Left ventricle myocardium inferior (tissue), 1 donor: ENCODE measurements around the gene STXBP2. TPM values are rescaled to one million over a fixed set of nuclear protein-coding genes. Genes with fewer than 3 reads are reported as not detected.

ENCODE experiments used
- DNase-seq: peaks from one replicate; pipeline ENCODE4 v3.0.0-alpha.2; 2020
- H3K27ac ChIP-seq: fragments of 200-600 bp; replicated peaks from 2 replicates; pipeline ENCODE4 v1.8.0; 2021
- H3K27me3 ChIP-seq: fragments of 200-600 bp; 2 replicates; pipeline ENCODE4 v1.8.0; 2021; ENCODE audit warnings: low read depth
- H3K36me3 ChIP-seq: fragments of 200-600 bp; 2 replicates; pipeline ENCODE4 v1.8.0; 2021
- H3K4me1 ChIP-seq: fragments of 200-600 bp; 2 replicates; pipeline ENCODE4 v1.8.0; 2021
- H3K4me3 ChIP-seq: fragments of 200-600 bp; 2 replicates; pipeline ENCODE4 v1.8.0; 2021; ENCODE audit warnings: mild to moderate bottlenecking, moderate library complexity
- H3K9me3 ChIP-seq: fragments of 200-600 bp; replicated peaks from 2 replicates; pipeline ENCODE4 v1.8.0; 2021
- intact Hi-C: fragments of 100-400 bp; cut with micrococcal nuclease; formaldehyde crosslinking; loops from one replicate; pipeline ENCODE4 v1.11.0; 2022
- total RNA-seq: library from RNA; stranded (reverse); fragmentation: NEBNext Ultra II Directional; extraction: Animal tissue kit (Norgen Biotek cat#: 25700); gene quantifications from one replicate; pipeline ENCODE4 v1.2.1, GENCODE V29; 2021
- TF ChIP-seq, protein P1 (sequence below): fragments of 200-600 bp; IDR thresholded peaks from 2 replicates; pipeline ENCODE4 v1.8.0; 2021; ENCODE audit warnings: antibody characterized with exemption, mild to moderate bottlenecking, borderline replicate concordance
- donor health status: DM: no; HTN: yes; CAD: no; lungs with severe emphysema.

Gene STXBP2
- total RNA-seq, 1 donor from 2014 or later, result 4.5 TPM

GRCh38 chr19:7663706-7664105, 26.8 kb downstream of the STXBP2 start:
- no peak overlapping the region for H3K27ac ChIP-seq
- H3K36me3 ChIP-seq, result no peaks in the 10 kb centered on the region
- intact Hi-C loops, result no loop called here
- DNase-seq, result no peak
- no peak overlapping the region for H3K4me3 ChIP-seq
- no peaks in the 10 kb centered on the region for H3K9me3 ChIP-seq
- peaks cover 84% of the 10 kb centered on the region for H3K27me3 ChIP-seq
- TF ChIP-seq, protein P1, sequence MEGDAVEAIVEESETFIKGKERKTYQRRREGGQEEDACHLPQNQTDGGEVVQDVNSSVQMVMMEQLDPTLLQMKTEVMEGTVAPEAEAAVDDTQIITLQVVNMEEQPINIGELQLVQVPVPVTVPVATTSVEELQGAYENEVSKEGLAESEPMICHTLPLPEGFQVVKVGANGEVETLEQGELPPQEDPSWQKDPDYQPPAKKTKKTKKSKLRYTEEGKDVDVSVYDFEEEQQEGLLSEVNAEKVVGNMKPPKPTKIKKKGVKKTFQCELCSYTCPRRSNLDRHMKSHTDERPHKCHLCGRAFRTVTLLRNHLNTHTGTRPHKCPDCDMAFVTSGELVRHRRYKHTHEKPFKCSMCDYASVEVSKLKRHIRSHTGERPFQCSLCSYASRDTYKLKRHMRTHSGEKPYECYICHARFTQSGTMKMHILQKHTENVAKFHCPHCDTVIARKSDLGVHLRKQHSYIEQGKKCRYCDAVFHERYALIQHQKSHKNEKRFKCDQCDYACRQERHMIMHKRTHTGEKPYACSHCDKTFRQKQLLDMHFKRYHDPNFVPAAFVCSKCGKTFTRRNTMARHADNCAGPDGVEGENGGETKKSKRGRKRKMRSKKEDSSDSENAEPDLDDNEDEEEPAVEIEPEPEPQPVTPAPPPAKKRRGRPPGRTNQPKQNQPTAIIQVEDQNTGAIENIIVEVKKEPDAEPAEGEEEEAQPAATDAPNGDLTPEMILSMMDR, result no peak
- H3K4me1 ChIP-seq, result no peaks in the 10 kb centered on the region

GRCh38 chr19:7665076-7665475, 28.2 kb downstream of the STXBP2 start:
- no peaks in the 10 kb centered on the region for H3K9me3 ChIP-seq
- intact Hi-C loops, result no loop called here
- no peak for DNase-seq
- no peaks in the 10 kb centered on the region for H3K4me1 ChIP-seq
- TF ChIP-seq, protein P1, result no peak
- no peak overlapping the region for H3K27ac ChIP-seq
- peaks cover 84% of the 10 kb centered on the region for H3K27me3 ChIP-seq
- H3K36me3 ChIP-seq, result no peaks in the 10 kb centered on the region
- H3K4me3 ChIP-seq, result no peak overlapping the region

DNA sequence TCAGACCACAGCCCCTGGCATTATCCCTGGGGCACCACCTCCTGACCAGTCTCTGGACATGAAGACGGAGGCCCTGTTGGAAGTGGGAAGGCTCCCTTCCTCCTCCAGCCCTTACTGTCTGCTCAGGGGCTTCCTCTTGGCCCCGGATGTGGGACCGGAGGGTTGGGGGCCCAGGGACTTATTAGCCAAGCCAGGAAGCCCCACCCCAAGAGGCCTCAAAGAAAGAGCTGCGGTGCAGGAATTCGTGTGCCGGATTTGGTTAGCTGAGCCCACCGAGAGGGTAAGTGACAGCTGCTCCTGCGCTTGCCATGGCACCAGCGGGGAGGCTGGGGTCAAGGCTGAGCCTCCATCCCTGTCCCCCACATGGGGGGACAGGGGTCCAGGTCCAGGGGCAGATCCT, 31.9 kb downstream of the STXBP2 start, which contains the start of gene RETN:
Gene RETN, plus strand, starts transcription at position 208 of the 400 bp plus-strand sequence. CDS start 278 bp downstream, outside the sequence.
- no peaks in the 10 kb centered on the region for H3K36me3 ChIP-seq
- TF ChIP-seq, protein P1, result no peak
- peaks cover 79% of the 10 kb centered on the region for H3K27me3 ChIP-seq
- H3K27ac ChIP-seq, result no peak within 1 kb of the TSS
- peaks cover 3% of the 10 kb centered on the region for H3K9me3 ChIP-seq
- DNase-seq, result no peak
- no peak within 1 kb of the TSS for H3K4me3 ChIP-seq
- intact Hi-C loops, result no loop called here
- H3K4me1 ChIP-seq, result no peaks in the 10 kb centered on the region

DNA sequence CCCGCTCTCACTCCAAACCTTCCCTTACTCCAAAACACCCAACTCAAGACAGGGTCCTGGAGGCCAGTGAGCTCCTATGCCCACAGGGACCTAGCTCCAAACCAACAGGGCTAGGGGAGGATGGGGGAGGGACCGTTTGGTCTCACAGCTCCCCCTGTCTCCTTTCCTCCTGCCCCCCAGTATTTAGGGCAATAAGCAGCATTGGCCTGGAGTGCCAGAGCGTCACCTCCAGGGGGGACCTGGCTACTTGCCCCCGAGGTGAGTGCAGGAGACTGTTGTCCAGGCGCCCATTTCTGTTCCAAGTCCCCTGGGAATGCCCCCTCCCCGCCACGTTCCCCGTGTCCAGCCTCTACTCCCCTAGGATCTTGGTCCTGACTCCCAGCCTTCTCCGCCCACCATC, 32.7 kb downstream of the STXBP2 start:
- DNase-seq, result no peak
- Histone ChIP-seq H3K36me3 (no peaks in the 10 kb centered on the region), H3K4me1 (no peaks in the 10 kb centered on the region), H3K27me3 (peaks cover 72% of the 10 kb centered on the region), H3K27ac (no peak overlapping the region), H3K4me3 (no peak overlapping the region), H3K9me3 (peaks cover 8% of the 10 kb centered on the region)
- TF ChIP-seq, protein P1, result no peak
- intact Hi-C loops, result no loop called here

DNA sequence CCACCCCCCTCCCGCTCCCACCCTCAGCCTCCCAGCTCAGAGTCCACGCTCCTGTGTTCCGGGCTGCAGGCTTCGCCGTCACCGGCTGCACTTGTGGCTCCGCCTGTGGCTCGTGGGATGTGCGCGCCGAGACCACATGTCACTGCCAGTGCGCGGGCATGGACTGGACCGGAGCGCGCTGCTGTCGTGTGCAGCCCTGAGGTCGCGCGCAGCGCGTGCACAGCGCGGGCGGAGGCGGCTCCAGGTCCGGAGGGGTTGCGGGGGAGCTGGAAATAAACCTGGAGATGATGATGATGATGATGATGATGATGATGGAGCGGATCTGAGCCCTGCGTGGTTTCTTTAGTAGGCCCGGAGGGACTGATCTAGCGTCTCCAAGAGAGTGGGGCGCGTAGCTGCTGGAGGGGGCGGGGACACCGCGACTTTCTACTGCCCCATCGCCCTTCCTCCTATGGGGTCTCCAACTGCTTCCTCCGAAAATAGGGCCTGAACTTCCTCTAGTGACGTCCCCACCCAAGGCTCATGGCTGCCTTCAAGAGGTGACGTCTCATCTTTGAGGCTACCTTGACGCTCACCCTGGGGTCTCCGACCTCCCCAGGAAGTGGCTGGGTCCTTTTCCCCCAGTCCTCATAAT, 33.4 kb downstream of the STXBP2 start:
- H3K27me3 ChIP-seq, result peaks cover 66% of the 10 kb centered on the region
- no peak overlapping the region for H3K27ac ChIP-seq
- DNase-seq, result no peak
- no peaks in the 10 kb centered on the region for H3K4me1 ChIP-seq
- H3K36me3 ChIP-seq, result no peaks in the 10 kb centered on the region
- H3K4me3 ChIP-seq, result no peak overlapping the region
- intact Hi-C loops, result no loop called here
- H3K9me3 ChIP-seq, result peaks cover 8% of the 10 kb centered on the region
- TF ChIP-seq, protein P1, result no peak
